Bronchial epithelial cell (primary cell): ENCODE measurements around the gene NOL7. TPM values are rescaled to one million over a fixed set of nuclear protein-coding genes. Genes with fewer than 3 reads are reported as not detected.

ENCODE experiments used
- DNase-seq: peaks from one replicate; pipeline ENCODE4 v3.0.0-alpha.2; 2010; ENCODE audit warnings: low read depth
- FAIRE-seq: peaks from 2 replicates; lab custom pipeline; 2011; peaks lifted over from hg19 to GRCh38; lab: Jason Lieb, UNC
- H3K27me3 ChIP-seq: 2 replicates; pipeline ENCODE4 v1.5.1; 2011; ENCODE audit warnings: low read length; ENCODE audit not compliant: control insufficient read depth, insufficient read depth
- H3K36me3 ChIP-seq: 2 replicates; pipeline ENCODE4 v1.5.1; 2011; ENCODE audit warnings: low read length; ENCODE audit not compliant: control insufficient read depth, insufficient read depth
- H3K4me3 ChIP-seq: 2 replicates; pipeline ENCODE4 v1.5.1; 2011; ENCODE audit warnings: mild to moderate bottlenecking, low read depth, low read length, control low read depth
- CTCF ChIP-seq: IDR thresholded peaks from 2 replicates; pipeline ENCODE4 v1.5.1; 2011; ENCODE audit warnings: mild to moderate bottlenecking, moderate library complexity, low read length, control low read depth, inconsistent platforms; ENCODE audit not compliant: insufficient read depth, severe bottlenecking
- total RNA-seq: library from RNA; depleted of rRNA; stranded (reverse); fragments of >200 nt; gene quantifications from 2 replicates; pipeline ENCODE4 v1.2.1, GENCODE V29; 2014

The NOL7 gene
- total RNA-seq, 1 donor from 2014 or later: 108 TPM

- H3K27me3 ChIP-seq: no peaks in the 10 kb centered on the region
- no peaks in the 10 kb centered on the region for H3K36me3 ChIP-seq
- DNase-seq (no peak), FAIRE-seq (no peak)
- H3K4me3 ChIP-seq: peak overlapping the region; percentile 86
- TF ChIP-seq CTCF: no peak
Observed at GRCh38 chr6:13572951-13573654, 42.0 kb upstream of the NOL7 start.

- H3K27me3 ChIP-seq: no peaks in the 10 kb centered on the region
- DNase-seq: peak; percentile 58
- no peak for FAIRE-seq
- H3K4me3 ChIP-seq: peak overlapping the region; percentile 86
- TF ChIP-seq CTCF: no peak
- no peaks in the 10 kb centered on the region for H3K36me3 ChIP-seq
Observed at GRCh38 chr6:13573669-13574110, 41.4 kb upstream of the NOL7 start.

GRCh38 chr6:13574149-13574570, 41.0 kb upstream of the NOL7 start:
- H3K4me3 ChIP-seq: peak overlapping the region; percentile 86
- peak; percentile 48 for TF ChIP-seq CTCF
- H3K27me3 ChIP-seq: no peaks in the 10 kb centered on the region
- DNase-seq (peak; percentile 85), FAIRE-seq (no peak)
- H3K36me3 ChIP-seq: no peaks in the 10 kb centered on the region

- TF ChIP-seq CTCF: peak; percentile 74
- no peak for FAIRE-seq
- no peaks in the 10 kb centered on the region for H3K36me3 ChIP-seq
Observed at GRCh38 chr6:13574571-13575376, 40.4 kb upstream of the NOL7 start, which contains the start of gene SIRT5. Gene SIRT5, plus strand, starts transcription at chr6:13574601. Its CDS starts 9,510 bp downstream, at chr6:13584111.

GRCh38 chr6:13575377-13575775, 39.8 kb upstream of the NOL7 start:
- no peak for TF ChIP-seq CTCF
- Histone ChIP-seq H3K27me3 (no peaks in the 10 kb centered on the region), H3K4me3 (peak overlapping the region; percentile 86), H3K36me3 (peaks cover 2% of the 10 kb centered on the region)
- FAIRE-seq (no peak), DNase-seq (no peak)

More at GRCh38 chr6:13574571-13575376, 40.4 kb upstream of the NOL7 start, which contains the start of gene SIRT5:
- peak within 1 kb of the TSS; percentile 86 for H3K4me3 ChIP-seq
- peak; percentile 83 for DNase-seq
- no peaks in the 10 kb centered on the region for H3K27me3 ChIP-seq
